GM12878 (cell line): ENCODE measurements around the gene IRS1.

Experiments used
- CEBPB ChIP-seq, 2 experiments: fragments of 150-350 bp in 1 of 2; IDR thresholded peaks; 2 replicates each; pipeline ENCODE4 v1.6.1; 2012 to 2014; ENCODE audit warnings: low read depth in 2 of 2, low read length in 2 of 2, borderline replicate concordance in 1 of 2, inconsistent platforms in 1 of 2
- FOXK2 ChIP-seq: fragments of 450-650 bp; IDR thresholded peaks from 2 replicates; pipeline ENCODE4 v1.6.1; 2017; ENCODE audit warnings: mild to moderate bottlenecking, moderate library complexity
- POLR2A ChIP-seq: IDR thresholded peaks from 2 replicates; pipeline ENCODE4 v1.6.1; 2011; ENCODE audit warnings: low read depth, mild to moderate bottlenecking, low read length
- RAD21 ChIP-seq: IDR thresholded peaks from 2 replicates; pipeline ENCODE4 v1.6.1; 2011; ENCODE audit warnings: mild to moderate bottlenecking, low read depth, low read length, moderate library complexity; ENCODE audit not compliant: insufficient read depth
- SMARCA5 ChIP-seq: fragments of 450-650 bp; IDR thresholded peaks from 2 replicates; pipeline ENCODE4 v1.6.1; 2017; ENCODE audit warnings: mild to moderate bottlenecking
- YBX1 ChIP-seq: fragments of 450-650 bp; IDR thresholded peaks from 2 replicates; pipeline ENCODE4 v1.6.1; 2016; ENCODE audit warnings: antibody characterized with exemption
- TF ChIP-seq, protein P1 (sequence below), 3 experiments: IDR thresholded peaks in 2 of 3; conservative IDR thresholded peaks in 1 of 3; 2 replicates each; pipeline ENCODE4 v1.5.1; 2011; ENCODE audit warnings: low read depth in 3 of 3, low read length in 3 of 3, mild to moderate bottlenecking in 3 of 3, control low read depth in 2 of 3, moderate library complexity in 2 of 3, inconsistent platforms in 1 of 3, mixed read lengths in 1 of 3; ENCODE audit not compliant: control insufficient read depth in 2 of 3, insufficient read depth in 1 of 3; ENCODE audit errors: extremely low read depth in 1 of 3
- TF ChIP-seq, protein P2 (sequence below): fragments of 450-650 bp; formaldehyde crosslinking; IDR thresholded peaks from 2 replicates; pipeline ENCODE4 v1.4.0; 2020; ENCODE audit warnings: mild to moderate bottlenecking, moderate library complexity
- TF ChIP-seq, protein P3 (sequence below): fragments of 150-350 bp; IDR thresholded peaks from 2 replicates; pipeline ENCODE4 v1.6.1; 2014; ENCODE audit warnings: mild to moderate bottlenecking, low read depth, low read length

DNA sequence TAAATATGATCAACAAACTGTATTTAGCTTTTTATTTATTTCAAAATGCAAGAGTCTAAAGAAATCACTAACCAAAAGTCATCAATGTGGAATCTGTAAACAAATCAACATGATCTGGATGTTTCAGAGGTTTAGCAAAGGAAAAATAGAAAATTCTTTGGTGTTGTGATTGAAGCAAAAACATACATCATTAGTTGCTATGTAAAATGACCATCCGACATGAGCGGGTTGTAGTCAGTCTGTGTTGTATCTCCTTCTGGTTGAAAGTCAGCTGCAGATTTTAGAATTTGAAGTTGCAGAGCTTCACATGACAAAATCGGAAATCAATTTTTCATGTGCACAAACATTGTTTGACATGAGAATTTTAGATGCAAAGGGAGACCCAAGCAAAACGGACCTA is 63.2 kb downstream of the IRS1 start:
- TF ChIP-seq, protein P1, sequence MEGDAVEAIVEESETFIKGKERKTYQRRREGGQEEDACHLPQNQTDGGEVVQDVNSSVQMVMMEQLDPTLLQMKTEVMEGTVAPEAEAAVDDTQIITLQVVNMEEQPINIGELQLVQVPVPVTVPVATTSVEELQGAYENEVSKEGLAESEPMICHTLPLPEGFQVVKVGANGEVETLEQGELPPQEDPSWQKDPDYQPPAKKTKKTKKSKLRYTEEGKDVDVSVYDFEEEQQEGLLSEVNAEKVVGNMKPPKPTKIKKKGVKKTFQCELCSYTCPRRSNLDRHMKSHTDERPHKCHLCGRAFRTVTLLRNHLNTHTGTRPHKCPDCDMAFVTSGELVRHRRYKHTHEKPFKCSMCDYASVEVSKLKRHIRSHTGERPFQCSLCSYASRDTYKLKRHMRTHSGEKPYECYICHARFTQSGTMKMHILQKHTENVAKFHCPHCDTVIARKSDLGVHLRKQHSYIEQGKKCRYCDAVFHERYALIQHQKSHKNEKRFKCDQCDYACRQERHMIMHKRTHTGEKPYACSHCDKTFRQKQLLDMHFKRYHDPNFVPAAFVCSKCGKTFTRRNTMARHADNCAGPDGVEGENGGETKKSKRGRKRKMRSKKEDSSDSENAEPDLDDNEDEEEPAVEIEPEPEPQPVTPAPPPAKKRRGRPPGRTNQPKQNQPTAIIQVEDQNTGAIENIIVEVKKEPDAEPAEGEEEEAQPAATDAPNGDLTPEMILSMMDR (IDR thresholded peaks at IDR 0.05 in 2 of 3, conservative IDR thresholded peaks at IDR 0.05 in 1 of 3; ENCODE audit: control insufficient read depth in 2 of 3, extremely low read depth in 1 of 3, insufficient read depth in 1 of 3, low read depth in 3 of 3, low read length in 3 of 3): no peak
- TF ChIP-seq POLR2A (no peak), YBX1 (no peak), RAD21 (no peak), FOXK2 (no peak), CEBPB (IDR thresholded peaks at IDR 0.05; ENCODE audit: borderline replicate concordance in 1 of 2, low read depth in 2 of 2, low read length in 2 of 2) (no peak), SMARCA5 (no peak)
- TF ChIP-seq, protein P2, sequence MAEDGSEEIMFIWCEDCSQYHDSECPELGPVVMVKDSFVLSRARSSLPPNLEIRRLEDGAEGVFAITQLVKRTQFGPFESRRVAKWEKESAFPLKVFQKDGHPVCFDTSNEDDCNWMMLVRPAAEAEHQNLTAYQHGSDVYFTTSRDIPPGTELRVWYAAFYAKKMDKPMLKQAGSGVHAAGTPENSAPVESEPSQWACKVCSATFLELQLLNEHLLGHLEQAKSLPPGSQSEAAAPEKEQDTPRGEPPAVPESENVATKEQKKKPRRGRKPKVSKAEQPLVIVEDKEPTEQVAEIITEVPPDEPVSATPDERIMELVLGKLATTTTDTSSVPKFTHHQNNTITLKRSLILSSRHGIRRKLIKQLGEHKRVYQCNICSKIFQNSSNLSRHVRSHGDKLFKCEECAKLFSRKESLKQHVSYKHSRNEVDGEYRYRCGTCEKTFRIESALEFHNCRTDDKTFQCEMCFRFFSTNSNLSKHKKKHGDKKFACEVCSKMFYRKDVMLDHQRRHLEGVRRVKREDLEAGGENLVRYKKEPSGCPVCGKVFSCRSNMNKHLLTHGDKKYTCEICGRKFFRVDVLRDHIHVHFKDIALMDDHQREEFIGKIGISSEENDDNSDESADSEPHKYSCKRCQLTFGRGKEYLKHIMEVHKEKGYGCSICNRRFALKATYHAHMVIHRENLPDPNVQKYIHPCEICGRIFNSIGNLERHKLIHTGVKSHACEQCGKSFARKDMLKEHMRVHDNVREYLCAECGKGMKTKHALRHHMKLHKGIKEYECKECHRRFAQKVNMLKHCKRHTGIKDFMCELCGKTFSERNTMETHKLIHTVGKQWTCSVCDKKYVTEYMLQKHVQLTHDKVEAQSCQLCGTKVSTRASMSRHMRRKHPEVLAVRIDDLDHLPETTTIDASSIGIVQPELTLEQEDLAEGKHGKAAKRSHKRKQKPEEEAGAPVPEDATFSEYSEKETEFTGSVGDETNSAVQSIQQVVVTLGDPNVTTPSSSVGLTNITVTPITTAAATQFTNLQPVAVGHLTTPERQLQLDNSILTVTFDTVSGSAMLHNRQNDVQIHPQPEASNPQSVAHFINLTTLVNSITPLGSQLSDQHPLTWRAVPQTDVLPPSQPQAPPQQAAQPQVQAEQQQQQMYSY (CRISPR knock-in tag): no peak
- TF ChIP-seq, protein P3, sequence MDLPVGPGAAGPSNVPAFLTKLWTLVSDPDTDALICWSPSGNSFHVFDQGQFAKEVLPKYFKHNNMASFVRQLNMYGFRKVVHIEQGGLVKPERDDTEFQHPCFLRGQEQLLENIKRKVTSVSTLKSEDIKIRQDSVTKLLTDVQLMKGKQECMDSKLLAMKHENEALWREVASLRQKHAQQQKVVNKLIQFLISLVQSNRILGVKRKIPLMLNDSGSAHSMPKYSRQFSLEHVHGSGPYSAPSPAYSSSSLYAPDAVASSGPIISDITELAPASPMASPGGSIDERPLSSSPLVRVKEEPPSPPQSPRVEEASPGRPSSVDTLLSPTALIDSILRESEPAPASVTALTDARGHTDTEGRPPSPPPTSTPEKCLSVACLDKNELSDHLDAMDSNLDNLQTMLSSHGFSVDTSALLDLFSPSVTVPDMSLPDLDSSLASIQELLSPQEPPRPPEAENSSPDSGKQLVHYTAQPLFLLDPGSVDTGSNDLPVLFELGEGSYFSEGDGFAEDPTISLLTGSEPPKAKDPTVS: no peak
